ENCODE results near the gene SLC2A6.

The SLC2A6 gene

DNA sequence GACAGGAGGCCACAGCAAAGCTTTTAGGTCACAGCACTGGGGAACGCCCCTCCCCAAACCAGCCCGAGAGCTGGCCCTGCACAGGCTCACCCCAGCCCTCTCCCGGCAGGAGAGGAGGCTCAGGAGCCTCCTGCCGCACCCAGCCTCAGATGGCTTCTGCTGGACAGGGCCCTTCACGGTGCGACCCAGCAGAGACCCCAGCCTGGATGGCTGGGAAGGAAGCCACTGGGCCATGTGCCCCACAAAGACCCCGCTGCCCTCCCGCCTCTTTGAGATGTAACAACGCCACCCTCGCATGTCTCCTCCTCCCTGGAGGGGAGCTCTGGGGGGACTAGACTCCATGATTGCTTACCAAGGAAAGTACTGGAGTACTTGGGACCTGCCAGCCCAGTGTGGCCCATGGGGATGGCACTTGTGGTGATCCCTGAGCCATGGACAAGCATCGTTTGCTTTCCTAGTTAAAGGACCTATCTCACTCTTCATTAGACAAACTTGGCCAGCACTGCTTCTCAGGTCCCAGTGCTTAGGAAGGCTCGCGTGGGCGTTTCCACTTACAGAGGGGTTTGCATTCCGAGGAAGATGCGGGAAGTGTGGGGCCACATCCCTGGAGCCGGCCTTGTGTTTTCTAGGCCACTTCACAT is 36.8 kb upstream of the SLC2A6 start:
- DNase-seq: no peak

DNA sequence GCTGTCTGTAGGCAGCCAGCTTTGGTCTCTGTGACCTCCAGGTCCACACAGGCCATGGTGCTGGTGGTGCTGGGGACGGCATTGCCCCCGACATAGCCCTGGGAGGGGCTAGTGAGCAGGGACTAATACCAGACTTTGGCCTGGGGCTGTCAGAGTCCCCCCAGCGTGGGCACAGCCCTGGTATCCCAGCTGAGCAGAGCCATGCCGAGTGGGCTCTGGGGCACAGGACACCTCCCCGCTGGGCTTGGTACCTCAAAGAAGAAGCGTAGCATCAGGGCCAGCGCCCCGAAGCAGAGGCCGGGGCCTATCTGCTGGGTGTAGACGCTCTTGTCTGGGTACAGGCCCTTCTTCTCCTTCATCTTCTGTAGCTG is 36.3 kb upstream of the SLC2A6 start:
- no peak for DNase-seq

DNA sequence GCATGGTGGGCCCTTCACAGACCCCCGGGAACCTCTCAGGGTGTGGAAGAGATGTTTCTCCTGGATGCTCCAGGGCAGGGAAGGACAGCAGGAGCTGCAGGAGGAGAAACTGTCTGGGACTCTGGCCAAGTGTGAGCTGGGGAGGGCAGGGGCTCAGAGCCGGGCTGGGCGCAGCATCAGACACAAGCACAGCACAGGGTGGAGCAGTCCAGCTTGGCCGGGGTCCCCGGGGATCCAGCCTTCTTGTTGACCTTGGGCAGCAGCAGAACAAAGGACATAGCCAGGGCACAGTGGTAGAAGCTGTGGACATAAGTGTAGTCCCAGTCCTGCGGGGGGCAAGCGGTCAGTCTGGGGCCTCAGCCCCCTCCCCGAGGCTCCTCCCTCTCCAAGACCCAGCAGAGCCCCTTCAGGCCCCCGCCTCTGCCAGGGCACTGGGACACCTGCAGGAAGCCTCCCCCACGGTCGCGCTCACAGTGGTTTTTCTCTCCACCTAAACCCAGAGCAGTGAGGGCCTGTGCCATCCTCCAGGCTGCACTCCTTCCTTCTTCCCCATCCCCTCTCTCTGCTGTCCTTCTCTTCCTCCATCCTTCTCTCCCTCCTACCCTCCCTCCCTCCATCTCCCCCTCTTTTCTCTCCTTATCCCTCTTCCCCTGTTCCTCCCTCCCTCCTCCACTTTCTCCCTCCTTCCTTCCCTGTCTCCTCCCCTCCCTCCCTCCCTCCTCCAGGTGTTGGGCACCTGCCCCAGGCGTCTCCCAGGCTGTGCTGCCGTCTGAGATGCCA is 35.8 kb upstream of the SLC2A6 start:
- DNase-seq: no peak

DNA sequence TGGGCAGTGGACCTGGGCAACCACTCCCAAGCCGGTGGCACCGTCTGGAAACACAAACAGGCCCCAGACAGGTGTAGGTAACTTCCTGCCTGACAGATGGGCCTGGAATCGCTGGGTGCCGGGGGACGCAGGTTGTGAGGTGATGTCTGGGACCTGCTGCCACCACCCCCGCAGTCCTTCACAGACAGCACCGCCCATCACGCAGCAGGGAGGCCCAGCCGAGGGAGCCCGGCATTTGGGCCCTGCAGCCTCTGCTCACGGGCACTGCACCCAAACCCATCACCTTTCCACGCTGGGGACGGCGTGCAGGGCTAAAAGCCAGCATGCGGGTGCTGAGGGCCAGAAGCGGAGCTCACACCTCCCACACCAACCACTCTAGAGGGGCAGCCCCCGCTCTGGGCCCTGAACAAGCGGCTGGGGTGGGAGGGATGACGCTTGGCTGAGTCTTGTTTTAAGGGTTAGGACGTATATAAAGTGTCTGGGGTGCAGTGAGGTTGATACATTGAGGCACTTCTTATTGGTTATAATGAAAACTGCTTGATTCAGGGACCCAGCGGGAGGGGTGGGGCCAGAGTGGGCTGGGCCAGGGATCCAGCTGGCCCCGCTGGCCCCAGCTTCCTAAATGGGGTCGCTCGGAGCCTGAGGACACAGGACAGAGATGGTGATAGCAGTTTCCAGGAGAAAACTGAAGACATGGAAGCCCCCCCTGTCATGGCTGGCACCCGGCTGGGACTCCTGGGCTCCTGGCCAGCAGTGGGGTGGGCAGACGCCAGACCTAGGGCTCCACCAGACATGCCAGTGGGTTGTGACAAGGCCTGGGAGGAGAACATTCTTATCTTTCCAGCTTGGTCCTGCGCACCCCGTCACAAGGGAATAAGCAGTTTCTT is 34.6 kb upstream of the SLC2A6 start:
- no peak for DNase-seq

DNA sequence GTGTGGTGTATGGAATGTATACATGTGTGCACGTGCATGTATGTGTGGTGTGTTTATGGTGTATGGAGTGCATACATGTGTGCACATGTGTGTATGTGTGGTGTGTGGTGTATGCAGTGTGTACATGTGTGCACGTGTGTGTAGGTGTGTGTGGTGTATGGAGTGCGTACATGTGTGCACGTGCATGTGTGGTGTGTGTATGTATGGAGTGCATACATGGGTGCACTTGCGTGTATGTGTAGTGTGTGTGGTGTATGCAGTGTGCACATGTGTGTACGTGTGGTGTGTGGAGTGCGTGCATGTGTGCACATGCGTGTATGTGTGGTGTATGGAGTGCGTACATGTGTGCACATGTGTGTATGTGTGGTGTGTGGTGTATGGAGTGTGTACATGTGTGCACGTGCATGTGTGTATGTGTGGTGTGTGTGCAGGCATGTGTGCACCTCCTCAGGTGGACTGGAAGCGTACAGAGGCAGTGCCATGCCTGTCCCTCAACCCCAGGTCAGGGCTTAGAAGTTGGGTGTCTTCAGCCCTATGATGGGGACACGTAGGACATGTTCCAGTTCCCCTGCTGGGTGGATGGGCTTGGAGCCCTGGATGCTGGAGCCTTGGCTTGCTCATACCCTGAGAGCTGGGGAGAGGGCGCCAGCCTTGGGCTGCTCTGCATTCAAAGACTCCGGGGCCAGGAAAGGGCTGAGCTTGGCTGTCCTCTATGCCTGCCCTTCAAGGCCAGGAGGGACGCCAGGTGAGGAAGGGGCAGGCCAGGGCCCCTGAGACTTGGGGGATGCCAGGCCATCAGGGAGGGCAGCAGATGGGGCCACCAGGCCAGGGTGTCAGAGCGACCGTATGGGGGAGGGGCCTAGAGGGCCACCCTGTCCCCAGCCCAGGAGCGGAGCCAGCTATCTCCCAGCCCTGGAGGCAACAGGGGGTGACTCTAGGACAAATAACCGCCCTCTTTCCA is 33.6 kb upstream of the SLC2A6 start:
- DNase-seq: no peak

DNA sequence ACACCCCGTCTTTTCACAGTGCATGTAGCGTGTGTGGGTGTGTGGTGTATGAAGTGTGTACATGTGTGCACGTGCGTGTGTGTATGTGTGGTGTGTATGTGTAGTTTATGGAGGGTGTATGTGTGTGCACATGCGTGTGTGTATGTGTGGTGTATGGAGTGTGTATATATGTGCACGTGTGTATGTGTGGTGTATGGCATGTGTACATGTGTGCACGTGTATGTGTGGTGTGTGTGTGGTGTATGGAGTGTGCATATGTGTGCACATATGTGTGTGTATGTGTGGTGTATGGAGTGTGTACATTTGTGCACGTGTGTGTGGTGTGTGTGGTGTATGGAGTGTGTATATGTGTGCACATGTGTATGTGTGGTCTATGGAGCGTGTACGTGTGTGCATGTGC is 32.7 kb upstream of the SLC2A6 start:
- DNase-seq: no peak

DNA sequence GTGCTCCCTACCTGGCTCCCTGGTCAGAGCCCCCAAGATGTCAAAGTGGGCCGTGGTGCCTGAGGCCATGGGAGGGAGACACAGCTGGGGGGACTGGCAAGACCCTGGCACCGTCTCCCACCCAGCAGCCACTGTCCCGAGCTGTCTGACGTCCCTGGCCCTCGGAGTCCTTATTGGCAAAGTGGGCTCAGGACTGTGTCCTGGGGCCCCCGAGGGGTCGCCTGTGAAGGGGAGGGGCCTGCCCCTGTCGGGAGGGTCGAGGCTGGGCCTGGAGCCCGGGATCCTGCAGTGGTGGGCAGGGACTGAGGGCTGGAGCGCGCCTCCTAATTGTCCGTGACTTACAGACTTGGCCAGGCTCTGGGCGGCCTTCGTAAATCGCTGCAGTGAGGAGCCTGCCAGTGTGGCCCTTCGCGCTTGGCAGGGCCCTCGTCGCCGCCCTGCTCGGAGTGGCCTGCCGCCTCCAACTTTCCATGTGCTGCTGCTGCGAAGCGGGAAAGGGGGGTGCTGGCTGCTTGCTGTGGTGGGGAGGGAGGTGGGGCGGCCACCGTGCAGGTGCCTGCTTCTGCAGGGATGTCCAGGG is 32.1 kb upstream of the SLC2A6 start:
- DNase-seq: no peak

DNA sequence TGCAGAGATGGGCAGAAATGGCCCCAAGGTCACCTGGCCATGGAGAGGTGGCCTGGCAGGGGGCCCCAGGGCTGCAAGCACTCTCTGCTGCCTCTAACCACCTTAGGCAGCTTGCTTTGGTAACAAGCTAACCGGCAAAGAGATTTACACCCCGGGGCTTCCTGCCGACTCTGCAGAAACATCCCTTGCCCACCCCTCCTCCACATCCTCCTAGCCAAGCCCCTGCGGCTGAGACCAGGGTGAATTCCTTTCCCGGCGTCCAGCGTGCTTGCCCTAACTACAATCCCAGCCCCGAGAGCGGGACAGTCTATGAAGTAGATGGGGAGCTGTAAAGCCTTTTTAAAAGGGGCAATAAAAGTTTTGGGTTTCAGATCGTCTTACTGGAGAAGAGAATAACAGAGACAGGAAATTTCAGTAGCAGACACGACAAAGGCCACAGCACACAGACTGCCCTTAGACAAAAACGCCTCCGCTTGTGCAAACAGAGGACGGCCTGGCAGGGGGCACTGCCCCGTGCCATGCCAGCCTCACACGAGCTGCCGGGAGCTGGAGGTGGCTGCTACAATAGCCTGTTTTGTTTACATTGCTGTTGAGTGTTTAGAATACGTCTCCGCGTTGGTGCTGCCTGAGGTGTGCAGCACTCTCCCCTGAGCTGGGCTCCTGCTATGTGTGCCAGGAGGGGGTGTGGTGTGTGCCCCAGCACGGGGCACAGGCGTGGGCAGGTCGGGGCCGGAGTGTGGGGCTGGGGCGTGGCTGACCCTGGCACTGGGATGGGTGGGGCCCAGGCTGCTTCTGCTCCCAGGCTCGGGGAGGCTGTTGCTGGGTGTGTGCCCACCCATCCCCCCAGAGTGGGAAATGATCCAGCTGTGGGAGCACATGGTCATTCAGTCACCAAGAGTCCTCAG is 30.5 kb upstream of the SLC2A6 start:
- no peak for DNase-seq

DNA sequence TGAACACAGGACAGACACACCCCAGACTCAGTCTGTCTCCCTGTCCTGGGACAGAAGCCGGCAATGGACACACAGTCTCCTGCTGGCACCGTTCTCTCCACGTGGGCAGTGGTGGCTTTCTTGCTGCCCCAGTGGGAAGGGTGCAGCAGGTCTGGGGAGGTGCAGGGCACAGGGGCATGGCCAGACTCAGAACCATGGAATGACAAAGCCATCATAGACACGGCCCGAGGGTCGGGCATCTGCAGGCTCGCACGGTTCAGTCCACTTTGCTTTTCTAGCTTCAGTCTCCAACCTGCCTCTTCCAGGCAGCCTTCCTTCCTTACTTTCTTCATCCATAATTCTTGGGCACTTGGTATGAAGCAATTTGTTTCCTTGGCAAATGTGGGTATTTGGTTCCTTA is 29.1 kb upstream of the SLC2A6 start:
- DNase-seq: no peak

DNA sequence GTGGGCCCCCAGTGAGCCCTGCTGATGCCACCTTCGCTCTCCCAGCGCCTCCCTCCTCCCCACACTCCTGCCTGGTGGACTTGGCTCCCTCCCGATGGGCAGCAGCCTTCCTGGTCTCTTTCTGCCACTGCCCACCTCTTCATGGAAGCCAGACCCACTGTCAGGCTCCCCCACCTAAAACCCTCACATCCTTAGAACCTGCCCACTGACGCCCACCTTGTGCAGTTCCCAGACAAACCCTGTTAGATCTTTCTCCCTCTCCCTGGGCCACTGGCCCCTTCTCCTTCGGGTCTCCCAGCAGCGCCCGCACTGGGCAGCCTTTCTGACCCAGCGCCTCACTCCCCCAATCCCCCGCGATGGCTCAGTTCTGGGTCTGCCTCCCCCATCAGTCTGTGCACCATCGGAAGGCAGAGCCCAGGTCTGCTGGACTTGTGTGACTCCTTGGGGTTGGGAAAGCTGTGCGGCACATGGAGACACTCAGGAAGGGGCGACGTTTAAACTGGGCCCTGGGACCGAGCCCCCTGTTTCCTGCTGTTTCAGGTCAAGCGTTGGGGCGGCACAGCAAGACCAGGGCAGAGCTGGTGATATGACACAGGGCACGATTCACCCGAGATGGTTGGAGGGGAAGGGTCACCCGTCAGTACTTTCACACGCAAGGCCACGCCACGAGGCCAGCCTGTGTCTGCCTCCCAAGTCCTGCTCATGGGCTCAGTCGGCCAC is 28.5 kb upstream of the SLC2A6 start:
- DNase-seq: no peak

DNA sequence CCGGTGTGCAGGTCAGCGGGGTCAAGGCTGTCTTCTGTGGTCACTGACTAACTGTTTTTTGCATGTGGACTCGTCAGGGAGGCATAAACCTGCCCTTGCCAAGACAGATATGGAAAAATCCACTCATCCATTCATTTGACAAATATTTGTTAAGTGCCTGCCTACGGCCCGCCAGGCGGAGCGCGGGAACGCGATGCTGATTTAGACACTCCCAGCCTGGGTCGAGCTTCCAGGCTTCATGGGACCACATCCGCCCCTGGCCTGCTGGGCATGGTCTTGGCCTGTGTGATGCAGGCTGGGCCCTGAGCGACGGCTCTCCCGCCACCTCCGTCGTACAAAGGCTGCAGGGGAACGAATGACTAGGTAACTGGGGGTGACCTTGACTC is 27.7 kb upstream of the SLC2A6 start:
- no peak for DNase-seq

DNA sequence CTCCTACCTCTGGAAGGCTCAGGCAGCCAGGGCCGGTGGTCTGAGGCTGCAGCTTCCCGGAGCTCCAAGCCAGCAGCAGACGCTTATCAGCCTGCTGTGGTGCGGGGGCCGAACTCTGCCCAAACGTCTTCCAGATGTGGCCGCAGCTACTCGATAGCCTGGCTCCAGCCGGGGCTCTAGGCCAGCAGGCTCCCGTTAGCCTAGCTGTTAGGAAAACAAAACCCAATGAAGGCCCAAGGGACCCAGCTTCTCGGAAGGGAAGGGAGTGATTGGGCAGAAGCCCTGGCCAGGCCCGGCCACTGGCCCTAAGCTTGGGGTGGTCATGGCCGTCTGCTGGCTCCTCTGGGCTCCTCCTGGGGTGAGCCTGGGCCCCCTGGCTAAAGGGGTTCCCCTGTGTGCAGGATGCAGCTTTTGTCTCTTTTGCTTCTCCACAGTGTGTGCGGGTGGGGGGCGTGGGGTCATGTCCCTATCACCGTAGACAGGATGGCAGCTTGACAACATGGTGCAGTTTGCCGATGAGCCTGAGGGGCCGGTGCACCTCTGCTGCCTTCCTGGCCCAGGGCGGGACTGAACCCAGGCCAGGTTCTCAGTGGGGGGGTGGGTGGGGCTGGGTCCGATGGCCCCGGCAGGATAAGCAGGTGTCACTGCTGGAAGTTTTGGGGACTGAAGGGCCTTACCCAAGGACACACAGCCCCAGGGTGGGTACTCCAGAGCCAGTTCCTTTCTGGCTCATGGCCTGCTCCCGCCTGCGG is 27.2 kb upstream of the SLC2A6 start:
- DNase-seq: no peak

DNA sequence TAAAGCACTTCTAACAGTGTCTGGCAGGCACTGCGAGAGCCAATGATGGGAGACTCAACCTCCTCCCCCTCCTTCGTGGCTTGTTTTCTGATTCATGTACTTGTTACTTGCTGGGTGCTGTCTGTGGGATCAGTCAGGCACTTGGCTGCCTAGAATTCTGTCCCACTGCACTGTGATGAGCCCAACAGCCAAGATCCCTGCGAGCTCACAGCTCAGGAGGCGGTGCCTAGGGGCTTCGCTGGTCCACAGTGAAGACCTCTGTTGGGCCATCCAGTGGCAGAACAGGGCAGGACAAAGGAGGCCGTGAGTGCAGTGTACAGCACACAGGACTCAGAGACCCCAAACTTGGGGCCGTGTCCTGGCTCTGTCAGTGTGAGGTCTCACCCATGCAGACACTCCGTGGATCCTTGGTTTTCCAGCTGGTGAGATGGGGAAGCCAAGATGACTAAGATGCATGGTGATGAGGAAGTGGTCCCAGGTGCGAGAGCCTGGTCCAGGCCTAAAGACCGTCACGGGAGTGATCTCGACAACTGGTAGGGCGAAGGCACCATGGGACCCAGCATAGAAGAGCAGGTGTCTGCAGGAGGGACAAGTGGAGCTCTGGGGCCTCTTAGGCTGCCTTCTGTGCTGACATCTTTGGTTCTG is 26.4 kb upstream of the SLC2A6 start:
- no peak for DNase-seq

DNA sequence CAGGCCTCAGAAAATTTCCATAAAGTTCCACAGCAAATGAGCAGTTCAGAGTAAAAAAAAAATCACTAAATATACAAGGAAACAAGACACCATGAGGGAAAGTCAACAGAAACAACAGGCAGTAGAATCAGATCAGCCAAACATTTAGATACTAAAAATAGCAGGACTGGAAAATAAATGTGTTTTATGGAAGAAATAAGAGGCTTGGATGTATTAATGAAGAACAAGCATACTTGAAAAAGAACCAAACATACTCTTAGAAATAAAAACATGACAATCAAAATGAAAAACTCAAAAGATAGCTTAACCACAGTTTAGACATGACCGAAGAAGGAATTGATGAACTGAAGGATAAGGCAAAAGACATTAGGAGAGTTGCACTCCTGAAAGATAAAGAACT is 23.2 kb upstream of the SLC2A6 start:
- no peak for DNase-seq

DNA sequence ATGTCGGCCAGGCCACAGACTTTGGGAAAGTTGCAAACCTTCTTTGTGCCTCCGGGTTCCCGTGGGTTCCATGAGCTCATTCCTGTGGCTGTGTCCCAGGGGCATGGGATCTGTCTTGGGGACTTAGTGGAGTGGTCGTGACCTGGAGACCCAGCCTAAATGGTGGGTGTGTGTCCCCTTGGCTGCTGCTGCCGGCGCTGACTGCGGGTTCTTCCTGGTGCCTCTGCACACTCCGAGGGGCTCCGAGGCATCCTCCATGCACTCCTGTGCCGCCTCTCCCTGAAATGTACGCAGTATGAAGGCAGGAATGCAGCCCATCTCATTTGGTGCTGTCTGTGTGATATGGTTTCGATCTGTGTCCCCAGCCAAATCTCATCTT is 21.0 kb upstream of the SLC2A6 start:
- no peak for DNase-seq

DNA sequence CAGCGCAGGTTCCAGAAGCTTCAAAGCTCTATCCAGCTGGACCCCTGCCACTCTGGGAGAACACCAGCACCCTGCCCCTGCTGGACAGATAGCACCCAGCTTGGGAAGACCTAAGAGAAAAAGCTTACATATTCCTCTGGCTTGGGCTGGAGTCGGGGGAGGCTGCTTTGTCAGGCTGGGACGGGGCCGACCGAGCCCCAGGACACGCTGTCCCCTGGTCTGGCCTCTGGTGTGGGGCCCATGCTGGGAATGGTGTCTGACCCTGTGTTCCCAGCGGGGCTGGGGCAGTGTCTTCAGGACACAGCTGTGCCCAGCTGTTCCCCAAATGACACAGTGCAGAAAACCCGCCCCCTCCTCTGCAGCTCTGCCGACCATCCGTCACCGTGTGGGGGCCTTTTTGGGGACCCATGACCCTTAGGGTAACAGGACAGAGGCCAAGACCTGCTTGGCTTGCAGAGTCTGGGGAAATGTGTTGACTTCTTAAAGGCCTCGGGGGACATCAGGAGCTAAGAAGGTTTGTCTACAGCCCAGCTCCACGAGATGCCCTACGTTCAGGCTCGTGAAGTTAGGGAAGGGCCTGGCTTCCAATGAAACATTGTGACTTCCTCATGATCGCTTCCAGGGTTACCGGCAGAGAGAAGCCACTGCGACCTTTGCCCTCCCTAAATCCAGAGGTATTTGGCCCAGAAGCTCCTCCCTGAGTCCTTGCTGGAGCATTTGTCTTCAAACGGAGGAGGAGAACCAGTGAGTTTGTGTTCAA is 20.4 kb upstream of the SLC2A6 start:
- no peak for DNase-seq

DNA sequence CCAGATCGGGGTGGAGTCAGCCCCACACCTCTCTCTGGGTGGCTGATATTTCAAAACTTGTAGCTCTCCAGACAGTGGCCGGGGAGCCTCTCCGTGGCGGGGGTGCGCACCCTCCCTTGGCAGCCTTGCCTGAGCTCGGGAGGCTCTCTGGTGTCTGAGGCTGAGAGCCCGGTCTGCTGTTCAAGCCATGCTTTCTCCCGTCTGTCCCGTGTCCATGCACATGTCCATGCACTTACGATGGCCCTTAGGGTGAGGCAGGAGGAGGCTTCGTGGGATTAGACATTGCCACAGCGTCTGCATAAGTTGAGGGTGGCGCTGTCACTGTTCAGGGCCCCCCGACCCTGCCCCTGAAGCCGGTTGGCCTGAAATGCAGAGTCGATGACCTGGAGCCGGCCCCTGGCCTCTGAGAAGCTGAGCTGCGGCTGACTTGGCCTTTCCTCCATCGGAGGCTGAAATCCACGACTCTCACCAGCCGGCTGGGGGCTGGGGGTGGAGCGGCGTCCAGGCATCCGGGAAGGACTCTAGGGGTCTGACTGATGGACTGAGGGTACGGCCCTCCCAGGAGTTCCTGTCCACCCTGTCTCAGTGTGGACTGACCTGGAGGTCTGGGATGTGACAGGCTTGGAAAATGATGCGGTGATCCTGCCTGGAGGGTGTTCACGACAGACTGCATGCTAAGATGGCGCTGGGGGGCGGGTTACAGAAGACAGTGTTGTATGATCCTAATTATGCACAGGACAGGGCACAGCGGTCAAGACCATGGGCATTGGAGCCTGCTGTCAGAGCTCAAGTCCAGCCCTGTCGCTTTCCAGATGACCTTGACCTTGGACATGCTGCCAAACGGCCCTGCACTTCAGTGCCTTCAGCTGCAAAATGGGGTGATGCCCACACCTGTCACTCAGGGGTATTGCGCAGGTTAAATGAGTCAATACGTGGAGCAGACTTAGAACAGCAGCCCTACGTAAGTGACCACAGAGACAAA is 18.3 kb upstream of the SLC2A6 start:
- DNase-seq: no peak

Measured in T1000 (cell line).